RWPE2 (cell line): ENCODE results near the gene GYS1.
A peak's percentile ranks its signal among the peaks of the same experiment; 100 is the strongest.

ENCODE experiments used
- ATAC-seq: fragments of 200-7000 bp; cut with Tn5 transposase; 3 replicates; pipeline ENCODE4 v1.9.1; 2021; ENCODE audit warnings: low read depth
- DNase-seq: peaks from one replicate; pipeline ENCODE4 v3.0.0-alpha.2; 2020; ENCODE audit warnings: low spot score
- H3K27ac ChIP-seq: fragments of 450-650 bp; 2 replicates; pipeline ENCODE4 v1.5.1; 2017; ENCODE audit warnings: mild to moderate bottlenecking; ENCODE audit not compliant: poor library complexity, severe bottlenecking
- H3K27me3 ChIP-seq: fragments of 250-450 bp; sonication (Bioruptor Pico); 2 replicates; pipeline ENCODE4 v1.5.1; 2021; ENCODE audit warnings: mild to moderate bottlenecking, moderate library complexity; ENCODE audit not compliant: insufficient read depth, poor library complexity, severe bottlenecking
- H3K36me3 ChIP-seq: fragments of 250-450 bp; sonication (Bioruptor Pico); 2 replicates; pipeline ENCODE4 v1.5.1; 2020; ENCODE audit warnings: low read depth, mild to moderate bottlenecking, moderate library complexity
- H3K4me1 ChIP-seq: fragments of 250-450 bp; sonication (Bioruptor Pico); 2 replicates; pipeline ENCODE4 v1.5.1; 2021; ENCODE audit warnings: mild to moderate bottlenecking, moderate library complexity; ENCODE audit not compliant: insufficient read depth, poor library complexity, severe bottlenecking
- H3K4me3 ChIP-seq: fragments of 250-450 bp; sonication (Bioruptor Pico); 2 replicates; pipeline ENCODE4 v1.5.1; 2021; ENCODE audit warnings: mild to moderate bottlenecking, moderate library complexity; ENCODE audit not compliant: severe bottlenecking
- H3K9me3 ChIP-seq: fragments of 250-450 bp; sonication (Bioruptor Pico); 2 replicates; pipeline ENCODE4 v1.5.1; 2021; ENCODE audit warnings: mild to moderate bottlenecking, moderate library complexity; ENCODE audit not compliant: severe bottlenecking
- CTCF ChIP-seq: fragments of 450-650 bp; IDR thresholded peaks from one replicate; pipeline ENCODE4 v1.5.1; 2017; ENCODE audit warnings: mild to moderate bottlenecking, moderate library complexity; ENCODE audit not compliant: poor library complexity, severe bottlenecking

The GYS1 gene

GRCh38 chr19:49014123-49014869, 21.2 kb upstream of the GYS1 start:
- TF ChIP-seq CTCF, result no peak
- H3K4me3 ChIP-seq, result no peak overlapping the region
- no peak overlapping the region for H3K27ac ChIP-seq
- H3K4me1 ChIP-seq, result no peaks in the 10 kb centered on the region
- H3K27me3 ChIP-seq, result no peaks in the 10 kb centered on the region
- no peak for ATAC-seq
- peak; percentile 56 for DNase-seq
- H3K36me3 ChIP-seq, result peaks cover 38% of the 10 kb centered on the region
- no peaks in the 10 kb centered on the region for H3K9me3 ChIP-seq

GRCh38 chr19:49011194-49011593, 18.1 kb upstream of the GYS1 start:
- TF ChIP-seq CTCF, result no peak
- H3K9me3 ChIP-seq, result no peaks in the 10 kb centered on the region

GRCh38 chr19:49010453-49010852, 17.3 kb upstream of the GYS1 start:
- no peaks in the 10 kb centered on the region for H3K9me3 ChIP-seq
- H3K4me1 ChIP-seq, result no peaks in the 10 kb centered on the region
- TF ChIP-seq CTCF, result no peak
- no peak overlapping the region for H3K4me3 ChIP-seq
- H3K36me3 ChIP-seq, result peaks cover 67% of the 10 kb centered on the region
- DNase-seq (no peak), ATAC-seq (no peak)
- no peak overlapping the region for H3K27ac ChIP-seq
- H3K27me3 ChIP-seq, result no peaks in the 10 kb centered on the region

More at GRCh38 chr19:49011194-49011593, 18.1 kb upstream of the GYS1 start:
- Histone ChIP-seq H3K36me3 (peaks cover 63% of the 10 kb centered on the region), H3K4me3 (no peak overlapping the region), H3K27ac (no peak overlapping the region), H3K4me1 (no peaks in the 10 kb centered on the region), H3K27me3 (no peaks in the 10 kb centered on the region)
- DNase-seq, result no peak
- no peak for ATAC-seq

GRCh38 chr19:49009828-49010227, 16.7 kb upstream of the GYS1 start:
- Histone ChIP-seq H3K36me3 (peaks cover 67% of the 10 kb centered on the region), H3K4me3 (no peak overlapping the region), H3K9me3 (no peaks in the 10 kb centered on the region), H3K27me3 (no peaks in the 10 kb centered on the region), H3K27ac (no peak overlapping the region), H3K4me1 (no peaks in the 10 kb centered on the region)
- no peak for DNase-seq
- TF ChIP-seq CTCF, result no peak
- ATAC-seq, result no peak

- Histone ChIP-seq H3K36me3 (peaks cover 81% of the 10 kb centered on the region), H3K4me1 (no peaks in the 10 kb centered on the region), H3K9me3 (no peaks in the 10 kb centered on the region), H3K27ac (no peak overlapping the region), H3K4me3 (no peak overlapping the region), H3K27me3 (no peaks in the 10 kb centered on the region)
- no peak for DNase-seq
- no peak for ATAC-seq
- no peak for TF ChIP-seq CTCF
These were observed 13.8 kb upstream of the GYS1 start for GRCh38 chr19:49006905-49007304.
